OCI-LY1 (cell line): ENCODE measurements around the gene CEP104.

Experiments used
- H2AFZ ChIP-seq: fragments of 200-600 bp; sonication (generic), shearing (Covaris generic); 2 replicates; pipeline ENCODE4 v1.6.0; 2014; ENCODE audit warnings: antibody characterized with exemption, mild to moderate bottlenecking, low read length
- H3F3A ChIP-seq: fragments of 200-600 bp; sonication (generic), shearing (Covaris generic); 2 replicates; pipeline ENCODE4 v1.6.0; 2014; ENCODE audit warnings: mild to moderate bottlenecking, antibody characterized with exemption, low read length, moderate library complexity; ENCODE audit not compliant: insufficient read depth
- H3K27ac ChIP-seq: fragments of 200-600 bp; sonication (generic); 2 replicates; pipeline ENCODE4 v1.5.1; 2014; ENCODE audit warnings: low read length, mixed run types, mild to moderate bottlenecking, low read depth; ENCODE audit not compliant: poor library complexity, severe bottlenecking
- H3K27me3 ChIP-seq: fragments of 200-600 bp; sonication (generic); 2 replicates; pipeline ENCODE4 v1.6.0; 2014; ENCODE audit warnings: antibody characterized with exemption, mild to moderate bottlenecking, low read length, moderate library complexity; ENCODE audit not compliant: insufficient read depth
- H3K36me3 ChIP-seq: fragments of 200-600 bp; sonication (generic); 2 replicates; pipeline ENCODE4 v1.6.1; 2014; ENCODE audit warnings: mild to moderate bottlenecking, antibody characterized with exemption, low read length, moderate library complexity, mixed read lengths; ENCODE audit not compliant: insufficient read depth
- H3K4me1 ChIP-seq: fragments of 200-600 bp; sonication (generic); 2 replicates; pipeline ENCODE4 v1.5.1; 2014; ENCODE audit warnings: mild to moderate bottlenecking, low read length, moderate library complexity; ENCODE audit not compliant: insufficient read depth, severe bottlenecking
- H3K4me2 ChIP-seq: fragments of 200-600 bp; sonication (generic), shearing (Covaris generic); 2 replicates; pipeline ENCODE4 v1.6.1; 2014; ENCODE audit warnings: low read length
- H3K4me3 ChIP-seq: fragments of 200-600 bp; sonication (generic); 2 replicates; pipeline ENCODE4 v1.5.1; 2014; ENCODE audit warnings: low read length, low read depth, mild to moderate bottlenecking, mixed read lengths; ENCODE audit not compliant: poor library complexity, severe bottlenecking
- H3K79me2 ChIP-seq: fragments of 200-600 bp; shearing (Covaris generic); 2 replicates; pipeline ENCODE4 v1.6.1; 2016; ENCODE audit warnings: mixed run types, low read length, mixed read lengths; ENCODE audit not compliant: insufficient read depth
- H3K9ac ChIP-seq: fragments of 200-600 bp; sonication (generic), shearing (Covaris generic); 2 replicates; pipeline ENCODE4 v1.6.1; 2014; ENCODE audit warnings: mild to moderate bottlenecking, low read length, mixed read lengths
- H3K9me2 ChIP-seq: fragments of 200-600 bp; sonication (generic), shearing (Covaris generic); 2 replicates; pipeline ENCODE4 v1.6.1; 2014; ENCODE audit warnings: low read depth, mild to moderate bottlenecking, low read length, mixed read lengths
- H3K9me3 ChIP-seq: fragments of 200-600 bp; shearing (Covaris generic); 2 replicates; pipeline ENCODE4 v1.6.1; 2014; ENCODE audit warnings: low read length, mixed read lengths
- H4K20me1 ChIP-seq: fragments of 200-600 bp; sonication (generic), shearing (Covaris generic); 2 replicates; pipeline ENCODE4 v1.6.0; 2016; ENCODE audit warnings: mild to moderate bottlenecking, low read length; ENCODE audit not compliant: insufficient read depth
- CTCF ChIP-seq: fragments of 200-600 bp; sonication (generic), shearing (Covaris generic); IDR thresholded peaks from 2 replicates; pipeline ENCODE4 v1.5.1; 2017; ENCODE audit warnings: mild to moderate bottlenecking, antibody characterized with exemption, low read length, moderate library complexity, mixed read lengths
- EZH2 ChIP-seq: fragments of 200-600 bp; sonication (generic), shearing (Covaris generic); IDR thresholded peaks from 2 replicates; pipeline ENCODE4 v1.8.0; 2017; ENCODE audit warnings: borderline replicate concordance, mixed run types, mild to moderate bottlenecking, antibody characterized with exemption, low read length, moderate library complexity, mixed read lengths

Gene CEP104

GRCh38 chr1:3799976-3800685 lies 56.9 kb downstream of the CEP104 start:
- Histone ChIP-seq H2AFZ (no peak overlapping the region), H3K27me3 (peaks cover 5% of the 10 kb centered on the region; the same call in 1 of the 2 replicates), H3K9me3 (no peaks in the 10 kb centered on the region), H3K4me3 (no peak overlapping the region), H3K4me1 (peaks cover 14% of the 10 kb centered on the region), H3K36me3 (no peaks in the 10 kb centered on the region; the same call in 1 of the 2 replicates), H3K4me2 (no peak overlapping the region), H3K27ac (no peak overlapping the region), H4K20me1 (no peaks in the 10 kb centered on the region), H3K9ac (no peak overlapping the region), H3K79me2 (peaks cover 6% of the 10 kb centered on the region), H3K9me2 (no peaks in the 10 kb centered on the region), H3F3A (no peaks in the 10 kb centered on the region)
- TF ChIP-seq CTCF (no peak), EZH2 (no peak)

GRCh38 chr1:3796215-3797061 lies 60.6 kb downstream of the CEP104 start, which contains the start of gene LRRC47:
Gene LRRC47 (minus strand): TSS chr1:3796498. CDS start chr1:3796476, 22 bp downstream.
- Histone ChIP-seq H3K36me3 (peaks cover 14% of the 10 kb centered on the region), H3K4me3 (peak within 1 kb of the TSS; percentile 83), H4K20me1 (no peaks in the 10 kb centered on the region), H3K9ac (peak within 1 kb of the TSS; percentile 92), H3K27me3 (peaks cover 5% of the 10 kb centered on the region; the same call in 1 of the 2 replicates), H3K27ac (no peak within 1 kb of the TSS), H3K9me2 (no peaks in the 10 kb centered on the region), H3K4me1 (peaks cover 33% of the 10 kb centered on the region), H3F3A (no peaks in the 10 kb centered on the region), H2AFZ (peak within 1 kb of the TSS; percentile 62; the same call in 1 of the 2 replicates), H3K79me2 (peaks cover 33% of the 10 kb centered on the region), H3K9me3 (no peaks in the 10 kb centered on the region), H3K4me2 (peak within 1 kb of the TSS; percentile 98)
- no peak for TF ChIP-seq EZH2
- TF ChIP-seq CTCF, result no peak

DNA sequence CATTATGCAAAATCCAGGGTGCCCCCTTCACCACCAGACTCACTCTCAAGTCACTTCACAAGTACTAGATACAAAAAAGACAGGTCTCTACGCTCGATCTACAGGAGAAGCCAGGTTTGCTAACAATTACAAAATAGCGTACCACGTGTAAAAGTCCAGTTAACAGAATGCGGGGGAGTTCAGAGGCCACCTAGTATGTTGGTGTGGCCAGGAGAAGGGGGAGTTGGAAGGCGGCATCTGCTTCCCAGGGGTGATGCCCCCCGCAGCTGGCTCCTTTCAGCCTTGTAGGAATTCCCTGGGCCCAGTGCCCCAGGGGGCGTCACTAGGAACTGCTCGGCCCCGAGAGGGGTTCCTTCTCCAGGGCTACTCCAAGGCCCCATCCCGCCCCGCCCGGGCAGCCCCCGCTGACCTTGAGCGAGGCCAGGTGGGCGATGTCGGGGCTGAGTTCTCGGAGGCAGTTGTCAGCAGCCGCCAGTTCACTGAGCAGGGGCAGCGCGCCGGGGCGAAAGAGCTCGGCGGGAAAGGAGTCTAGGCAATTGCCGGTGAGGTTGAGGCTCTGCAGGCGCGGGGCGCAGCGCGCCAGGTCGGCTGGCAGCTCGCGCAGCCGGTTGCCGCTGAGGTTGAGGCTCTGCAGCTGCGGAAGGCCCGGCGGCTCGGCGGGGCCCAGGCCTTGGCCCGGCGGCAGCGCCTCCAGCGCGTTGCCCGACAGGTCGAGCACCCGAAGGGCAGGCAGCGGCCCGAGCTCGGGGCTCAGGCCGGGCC lies 61.4 kb downstream of the CEP104 start:
- no peaks in the 10 kb centered on the region for H3K9me3 ChIP-seq
- H3K9me2 ChIP-seq, result no peaks in the 10 kb centered on the region
- H3K9ac ChIP-seq, result peak overlapping the region; percentile 92
- H3K4me3 ChIP-seq, result peak overlapping the region; percentile 83
- H3F3A ChIP-seq, result no peaks in the 10 kb centered on the region
- H3K27me3 ChIP-seq, result no peaks in the 10 kb centered on the region; the same call in 1 of the 2 replicates
- H3K4me2 ChIP-seq, result peak overlapping the region; percentile 98
- no peak overlapping the region for H3K27ac ChIP-seq
- no peak overlapping the region for H2AFZ ChIP-seq
- H3K36me3 ChIP-seq, result peaks cover 14% of the 10 kb centered on the region
- H3K79me2 ChIP-seq, result peaks cover 33% of the 10 kb centered on the region
- TF ChIP-seq EZH2 (no peak), CTCF (no peak)
- peaks cover 33% of the 10 kb centered on the region for H3K4me1 ChIP-seq
- H4K20me1 ChIP-seq, result no peaks in the 10 kb centered on the region
